PFSK-1 (cell line): ENCODE data around the gene C16orf74.

Experiments used
- FOXP2 ChIP-seq: optimal IDR thresholded peaks from 2 replicates; pipeline ENCODE3; 2011; ENCODE audit warnings: borderline replicate concordance, control low read depth, inconsistent platforms; ENCODE audit not compliant: insufficient read depth; ENCODE audit errors: extremely low read length, extremely low read depth
- POLR2AphosphoS5 ChIP-seq: IDR thresholded peaks from 2 replicates; pipeline ENCODE4 v1.6.1; 2012; ENCODE audit warnings: low read depth, mild to moderate bottlenecking, control low read depth, low read length, moderate library complexity
- REST ChIP-seq, 2 experiments: IDR thresholded peaks; 2 replicates each; pipeline versions ENCODE4 v1.6.1 to v1.8.0; 2011 to 2012; ENCODE audit warnings: low read depth in 2 of 2, low read length in 2 of 2, control low read depth in 1 of 2, inconsistent platforms in 1 of 2, mild to moderate bottlenecking in 1 of 2, moderate library complexity in 1 of 2; ENCODE audit not compliant: insufficient read depth in 1 of 2
- SIN3A ChIP-seq: IDR thresholded peaks from 2 replicates; pipeline ENCODE4 v1.6.1; 2012; ENCODE audit warnings: mild to moderate bottlenecking, low read length, moderate library complexity, borderline replicate concordance; ENCODE audit not compliant: insufficient read depth
- TAF1 ChIP-seq: IDR thresholded peaks from 2 replicates; pipeline ENCODE4 v1.6.1; 2012; ENCODE audit warnings: low read length, control low read depth, borderline replicate concordance; ENCODE audit not compliant: insufficient read depth

- TF ChIP-seq REST (IDR thresholded peaks at IDR 0.05; ENCODE audit: insufficient read depth in 1 of 2, low read depth in 2 of 2, low read length in 2 of 2) (no peak), SIN3A (no peak), POLR2AphosphoS5 (no peak), TAF1 (no peak), FOXP2 (no peak)
These were observed 76.5 kb downstream of the C16orf74 start for GRCh38 chr16:85674418-85674755.
